Fibroblast of lung (primary cell): Measurements from ENCODE around the gene APOL4. TPM values are rescaled to one million over a fixed set of nuclear protein-coding genes. Genes with fewer than 3 reads are reported as not detected.

ENCODE experiments used
- DNase-seq, 2 donors: peaks; one replicate each; pipeline versions ENCODE4 v3.0.0 to v3.0.0-alpha.2; 2010; ENCODE audit warnings: low read depth in 2 of 2
- H2AFZ ChIP-seq: 2 replicates; pipeline ENCODE4 v1.5.1; 2012; ENCODE audit warnings: low read length, control low read depth, inconsistent platforms
- H3K27ac ChIP-seq: 2 replicates; pipeline ENCODE4 v1.5.1; 2011; ENCODE audit warnings: low read length, control low read depth; ENCODE audit not compliant: insufficient read depth
- H3K27me3 ChIP-seq: 2 replicates; pipeline ENCODE4 v1.5.1; 2011; ENCODE audit warnings: mild to moderate bottlenecking, low read length; ENCODE audit not compliant: control insufficient read depth, insufficient read depth
- H3K36me3 ChIP-seq: 2 replicates; pipeline ENCODE4 v1.5.1; 2011; ENCODE audit warnings: low read length; ENCODE audit not compliant: control insufficient read depth, insufficient read depth
- H3K4me1 ChIP-seq: 2 replicates; pipeline ENCODE4 v1.5.1; 2011; ENCODE audit warnings: low read length; ENCODE audit not compliant: control insufficient read depth, insufficient read depth; ENCODE audit errors: extremely low read depth
- H3K4me2 ChIP-seq: 2 replicates; pipeline ENCODE4 v1.5.1; 2011; ENCODE audit warnings: low read length, control low read depth; ENCODE audit not compliant: insufficient read depth; ENCODE audit errors: extremely low read depth
- H3K4me3 ChIP-seq, 4 experiments: fragments of 200-600 bp in 1 of 4; sonication (generic) in 1 of 4; replicated peaks in 1 of 4; 2 replicates each; pipeline ENCODE4 v1.5.1; 2011 to 2016; ENCODE audit warnings: low read length in 4 of 4, low read depth in 3 of 4, mild to moderate bottlenecking in 3 of 4, control low read depth in 2 of 4, inconsistent platforms in 1 of 4, mixed read lengths in 1 of 4; ENCODE audit not compliant: insufficient read depth in 1 of 4; ENCODE audit errors: control extremely low read depth in 1 of 4
- H3K79me2 ChIP-seq: 2 replicates; pipeline ENCODE4 v1.5.1; 2012; ENCODE audit warnings: mild to moderate bottlenecking, low read length, inconsistent platforms; ENCODE audit not compliant: control insufficient read depth, insufficient read depth
- H3K9ac ChIP-seq: 2 replicates; pipeline ENCODE4 v1.5.1; 2011; ENCODE audit warnings: mild to moderate bottlenecking, low read length, control low read depth; ENCODE audit not compliant: insufficient read depth
- H3K9me3 ChIP-seq: 2 replicates; pipeline ENCODE4 v1.5.1; 2012; ENCODE audit warnings: low read depth, low read length; ENCODE audit not compliant: control insufficient read depth, insufficient read depth
- H4K20me1 ChIP-seq: 2 replicates; pipeline ENCODE4 v1.5.1; 2011; ENCODE audit warnings: low read length; ENCODE audit not compliant: control insufficient read depth, insufficient read depth; ENCODE audit errors: extremely low read depth
- EZH2 ChIP-seq: IDR thresholded peaks from 2 replicates; pipeline ENCODE4 v1.5.1; 2012; ENCODE audit warnings: low read length, control low read depth, mild to moderate bottlenecking; ENCODE audit errors: missing control alignments
- polyA plus RNA-seq, 2 donors: library from polyadenylated mRNA; depleted of rRNA in 1 of 2; stranded (reverse) in 1 of 2; unstranded in 1 of 2; fragments of >200 nt; gene quantifications; 2 replicates each; pipeline ENCODE4 v1.2.1, GENCODE V29; 2011 to 2012; ENCODE audit warnings: missing spikeins in 1 of 2
- total RNA-seq: library from RNA; depleted of rRNA; stranded (reverse); fragments of >200 nt; gene quantifications from 2 replicates; pipeline ENCODE4 v1.2.1, GENCODE V29; 2014
- TF ChIP-seq, protein P1 (sequence below), 2 donors: IDR thresholded peaks in 1 of 2; conservative IDR thresholded peaks in 1 of 2; 1 replicate in 1 of 2; 2 replicates in 1 of 2; pipeline ENCODE4 v1.5.1; 2011 to 2012; ENCODE audit warnings: low read length in 2 of 2, control low read depth in 1 of 2, inconsistent platforms in 1 of 2, low read depth in 1 of 2, mild to moderate bottlenecking in 1 of 2

The APOL4 gene
- total and polyA plus RNA-seq, 2 donors (not counting 1 experiment from before 2014, with no cell fraction given): 0.31 to 2.0 TPM

DNA sequence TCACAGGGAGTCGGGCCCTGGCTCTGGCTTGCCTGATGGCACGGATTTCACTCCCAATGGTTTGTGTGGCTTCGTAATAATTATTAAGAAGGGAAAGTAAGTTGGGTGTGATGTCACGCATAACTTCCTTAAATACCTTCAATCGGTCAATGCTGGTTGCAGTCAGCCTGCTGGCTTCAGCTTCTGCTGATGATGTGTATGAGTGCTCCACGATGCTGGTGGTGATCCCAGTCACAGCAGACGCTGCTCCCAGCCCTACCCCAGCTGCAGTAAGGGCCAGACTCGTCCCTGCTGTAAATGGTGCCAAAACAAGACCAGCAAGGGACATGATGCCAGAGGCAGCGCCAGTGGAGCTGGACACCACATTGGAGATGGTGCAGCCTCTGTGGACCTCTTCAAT lies 60.1 kb downstream of the APOL4 start:
- Histone ChIP-seq H3K36me3 (no peaks in the 10 kb centered on the region), H4K20me1 (no peaks in the 10 kb centered on the region), H3K9ac (no peak overlapping the region), H3K4me3 (no peak overlapping the region), H2AFZ (no peak overlapping the region), H3K4me2 (no peak overlapping the region), H3K27me3 (no peaks in the 10 kb centered on the region), H3K4me1 (peaks cover 7% of the 10 kb centered on the region), H3K27ac (no peak overlapping the region), H3K9me3 (no peaks in the 10 kb centered on the region), H3K79me2 (no peaks in the 10 kb centered on the region)
- TF ChIP-seq, protein P1, sequence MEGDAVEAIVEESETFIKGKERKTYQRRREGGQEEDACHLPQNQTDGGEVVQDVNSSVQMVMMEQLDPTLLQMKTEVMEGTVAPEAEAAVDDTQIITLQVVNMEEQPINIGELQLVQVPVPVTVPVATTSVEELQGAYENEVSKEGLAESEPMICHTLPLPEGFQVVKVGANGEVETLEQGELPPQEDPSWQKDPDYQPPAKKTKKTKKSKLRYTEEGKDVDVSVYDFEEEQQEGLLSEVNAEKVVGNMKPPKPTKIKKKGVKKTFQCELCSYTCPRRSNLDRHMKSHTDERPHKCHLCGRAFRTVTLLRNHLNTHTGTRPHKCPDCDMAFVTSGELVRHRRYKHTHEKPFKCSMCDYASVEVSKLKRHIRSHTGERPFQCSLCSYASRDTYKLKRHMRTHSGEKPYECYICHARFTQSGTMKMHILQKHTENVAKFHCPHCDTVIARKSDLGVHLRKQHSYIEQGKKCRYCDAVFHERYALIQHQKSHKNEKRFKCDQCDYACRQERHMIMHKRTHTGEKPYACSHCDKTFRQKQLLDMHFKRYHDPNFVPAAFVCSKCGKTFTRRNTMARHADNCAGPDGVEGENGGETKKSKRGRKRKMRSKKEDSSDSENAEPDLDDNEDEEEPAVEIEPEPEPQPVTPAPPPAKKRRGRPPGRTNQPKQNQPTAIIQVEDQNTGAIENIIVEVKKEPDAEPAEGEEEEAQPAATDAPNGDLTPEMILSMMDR (conservative IDR thresholded peaks at IDR 0.05 in 1 of 2, IDR thresholded peaks at IDR 0.05 in 1 of 2; ENCODE audit: low read depth in 1 of 2, low read length in 2 of 2): no peak
- no peak for TF ChIP-seq EZH2
- no peak for DNase-seq

Other genes with a start within 250 kb of the APOL4 start
- gene RBFOX2, start 173.0 kb downstream of the APOL4 start, total RNA-seq: 127 and 173 TPM in 2 replicates
- 184 and 190 TPM in 2 replicates for gene RBFOX2, start 173.0 kb downstream of the APOL4 start, polyA plus RNA-seq
- gene APOL3, start 41.1 kb downstream of the APOL4 start, total RNA-seq: 32.4 and 42.3 TPM in 2 replicates
- 15.6 and 22.5 TPM in 2 replicates for gene APOL3, start 41.1 kb downstream of the APOL4 start, polyA plus RNA-seq
- gene APOL2, start 37.7 kb upstream of the APOL4 start, total RNA-seq: 36.2 and 49.5 TPM in 2 replicates
- gene APOL2, start 37.7 kb upstream of the APOL4 start, polyA plus RNA-seq: 29.2 and 38.0 TPM in 2 replicates
- 44.2 and 80.3 TPM in 2 replicates for gene APOL1, start 51.3 kb upstream of the APOL4 start, total RNA-seq
- 24.6 and 40.0 TPM in 2 replicates for gene APOL1, start 51.3 kb upstream of the APOL4 start, polyA plus RNA-seq
- gene MYH9, start 186.2 kb upstream of the APOL4 start, total RNA-seq: 562 and 796 TPM in 2 replicates
- gene MYH9, start 186.2 kb upstream of the APOL4 start, polyA plus RNA-seq: 413 and 677 TPM in 2 replicates